GM15510 (cell line): ENCODE data around the gene PAXX.

Source experiments
- POLR2A ChIP-seq: IDR thresholded peaks from 3 replicates; pipeline ENCODE4 v1.6.1; 2011; ENCODE audit warnings: borderline replicate concordance; ENCODE audit not compliant: insufficient read length; ENCODE audit errors: extremely low read depth

PAXX gene

DNA sequence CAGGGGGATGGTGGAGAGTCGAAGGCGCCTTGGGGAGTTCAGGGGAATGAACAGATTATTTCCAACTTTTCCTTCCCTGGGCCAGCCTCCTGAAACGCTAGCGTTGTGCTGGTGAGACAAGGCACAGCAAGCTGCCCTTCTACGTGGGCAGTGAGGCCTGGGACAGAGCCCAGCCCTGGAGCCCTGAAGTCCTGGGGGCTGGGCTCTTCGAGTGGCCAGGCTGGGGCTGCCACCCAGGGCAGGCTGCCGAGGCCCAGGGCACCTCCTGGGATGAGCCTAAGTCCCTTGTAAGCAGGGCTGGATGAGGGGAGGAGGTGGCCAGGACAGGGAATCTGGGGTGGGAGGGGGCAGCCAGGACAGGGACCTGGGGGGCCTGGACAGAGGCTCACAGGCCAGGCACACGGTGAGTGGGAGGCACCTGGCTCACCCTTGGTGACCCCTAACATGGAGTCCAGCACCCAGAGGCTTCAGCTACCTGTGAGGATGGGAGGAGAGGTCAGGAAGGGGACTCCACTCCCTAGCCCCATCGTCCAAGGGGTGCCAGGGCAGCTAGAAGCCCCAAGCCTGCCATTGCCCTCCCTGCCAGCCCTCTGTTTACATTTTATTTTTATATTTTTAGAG lies 41.5 kb upstream of the PAXX start:
- no peak for TF ChIP-seq POLR2A

GRCh38 chr9:136951541-136952320 lies 40.5 kb upstream of the PAXX start, which contains the start of gene LCN12:
Gene LCN12, plus strand, starts transcription at chr9:136952273. Its CDS starts 55 bp downstream, at chr9:136952328.
- no peak for TF ChIP-seq POLR2A

GRCh38 chr9:136952321-136952850 lies 39.8 kb upstream of the PAXX start:
- no peak for TF ChIP-seq POLR2A

DNA sequence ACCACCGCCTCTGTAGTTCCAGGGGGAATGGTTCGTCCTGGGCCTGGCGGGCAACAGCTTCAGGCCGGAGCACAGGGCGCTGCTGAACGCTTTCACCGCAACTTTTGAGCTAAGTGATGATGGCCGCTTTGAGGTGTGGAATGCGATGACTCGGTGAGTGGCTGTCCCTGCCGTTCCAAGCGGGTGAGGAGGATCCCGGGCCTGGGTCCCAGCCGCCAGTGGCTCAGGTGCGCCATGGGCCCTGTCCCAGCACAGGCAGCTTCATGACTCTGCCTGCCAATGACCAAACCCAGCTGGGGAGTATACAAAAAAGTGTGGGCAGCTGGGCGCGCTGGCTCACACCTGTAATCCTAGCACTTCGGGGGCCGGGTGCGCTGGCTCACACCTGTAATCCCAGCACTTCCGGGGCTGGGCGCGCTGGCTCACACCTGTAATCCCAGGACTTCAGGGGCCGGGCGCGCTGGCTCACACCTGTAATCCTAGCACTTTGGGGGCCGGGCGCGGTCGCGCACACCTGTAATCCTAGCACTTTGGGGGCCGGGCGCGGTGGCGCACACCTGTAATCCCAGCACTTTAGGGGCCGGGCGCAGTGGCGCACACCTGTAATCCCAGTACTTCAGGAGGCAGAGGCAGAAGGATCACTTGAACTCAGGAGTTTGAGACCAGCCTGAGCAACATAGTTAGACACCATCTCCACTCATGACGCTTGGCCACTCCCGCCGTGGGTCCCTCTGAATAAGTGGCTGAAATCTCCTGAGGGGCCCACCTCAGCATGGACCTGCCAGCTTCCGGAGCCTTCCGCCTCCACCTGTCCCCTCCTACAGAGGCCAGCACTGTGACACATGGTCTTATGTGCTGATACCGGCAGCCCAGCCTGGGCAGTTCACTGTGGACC lies 39.1 kb upstream of the PAXX start:
- TF ChIP-seq POLR2A: no peak

DNA sequence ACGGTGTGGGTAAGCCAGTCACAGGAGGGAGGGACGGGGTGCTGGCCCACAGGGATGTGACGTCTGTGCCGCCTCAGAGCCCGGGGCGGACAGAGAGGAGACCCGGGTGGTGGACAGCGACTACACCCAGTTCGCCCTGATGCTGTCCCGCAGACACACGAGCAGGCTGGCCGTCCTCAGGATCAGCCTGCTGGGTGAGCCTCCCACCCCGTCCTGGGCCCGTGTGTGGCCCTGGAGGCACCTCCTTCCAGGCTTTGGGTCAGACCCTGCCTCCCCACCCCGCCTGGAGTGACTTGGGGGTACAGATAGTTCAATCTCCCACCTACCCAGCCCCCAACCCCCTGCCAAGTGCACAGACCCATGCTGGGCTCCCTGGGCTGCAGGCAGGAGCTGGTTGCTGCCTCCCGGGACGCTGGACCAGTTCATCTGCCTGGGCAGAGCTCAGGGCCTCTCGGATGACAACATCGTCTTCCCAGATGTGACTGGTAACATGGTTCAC lies 38.4 kb upstream of the PAXX start:
- TF ChIP-seq POLR2A: no peak

DNA sequence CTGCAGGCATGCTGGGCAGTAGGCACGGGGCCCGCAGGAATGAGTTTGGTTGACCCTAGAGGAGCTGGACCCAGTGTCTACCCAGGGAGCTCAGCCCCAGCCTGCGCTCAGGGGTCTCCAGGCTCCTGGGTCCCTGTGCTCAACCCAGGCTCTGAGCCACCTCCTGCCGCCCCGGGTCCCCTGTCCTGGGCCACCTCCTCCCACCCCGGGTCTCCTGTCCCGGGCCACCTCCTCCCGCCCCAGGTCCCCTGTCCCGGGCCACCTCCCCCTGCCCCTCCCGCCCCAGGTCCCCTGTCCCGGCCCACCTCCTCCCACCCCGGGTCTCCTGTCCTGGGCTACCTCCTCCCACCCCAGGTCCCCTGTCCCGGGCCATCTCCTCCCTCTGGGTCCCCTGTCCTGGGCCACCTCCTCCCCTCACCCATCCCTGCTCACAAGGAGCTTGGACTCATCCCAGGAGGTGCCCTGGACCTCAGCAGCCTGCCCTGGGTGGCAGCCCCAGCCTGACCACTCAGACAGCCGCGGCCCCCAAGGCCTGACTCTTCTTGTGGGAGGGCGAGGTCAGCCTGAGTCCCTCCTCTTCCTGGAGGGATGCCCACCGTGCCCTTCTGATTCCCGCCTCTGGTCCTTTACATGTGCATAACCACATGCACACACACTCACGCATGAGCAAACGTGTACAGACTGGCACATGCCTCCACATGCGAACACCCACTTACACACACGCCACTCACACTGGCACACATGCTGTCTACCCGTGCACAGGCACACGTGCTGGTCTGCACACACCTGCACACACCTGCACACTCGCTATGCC lies 37.7 kb upstream of the PAXX start:
- no peak for TF ChIP-seq POLR2A

DNA sequence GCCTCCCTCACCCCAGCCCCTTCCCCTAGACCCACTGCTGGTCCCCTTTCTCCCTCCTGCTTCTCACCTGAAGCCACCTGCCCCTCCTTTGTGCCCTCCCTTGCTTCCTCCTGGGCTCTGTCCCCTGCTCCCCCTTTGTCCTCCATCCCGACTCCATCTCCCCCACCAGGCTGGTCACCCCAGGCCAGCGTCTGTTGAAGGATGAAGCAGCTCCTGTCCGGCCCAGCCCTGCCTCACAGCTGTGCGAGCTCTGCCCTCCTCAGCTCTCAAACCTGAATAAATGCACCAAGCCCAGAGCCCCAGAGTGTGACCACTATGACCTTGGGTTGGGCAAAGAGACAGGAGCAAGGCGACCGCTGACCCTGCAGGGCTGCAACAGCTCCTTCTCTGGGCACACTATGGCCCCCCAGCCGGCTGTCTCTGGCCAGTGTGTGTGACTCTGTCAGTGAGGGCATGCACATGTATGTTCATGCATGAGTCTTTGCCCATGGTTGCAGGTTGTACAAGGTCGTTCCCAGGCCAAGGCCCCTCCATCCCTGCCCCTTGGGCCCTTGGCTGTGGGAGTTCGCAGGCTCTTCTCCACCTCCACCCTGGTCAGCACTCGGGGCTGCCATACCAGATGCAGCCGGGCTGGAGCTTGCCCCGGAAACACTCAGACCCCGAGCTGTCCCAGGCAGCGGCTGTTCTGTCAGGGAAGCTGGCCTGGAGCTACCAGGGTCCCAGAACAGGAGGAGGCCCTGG lies 36.9 kb upstream of the PAXX start:
- no peak for TF ChIP-seq POLR2A

GRCh38 chr9:136955943-136956335 lies 36.3 kb upstream of the PAXX start:
- TF ChIP-seq POLR2A: no peak

GRCh38 chr9:136956604-136957003 lies 35.6 kb upstream of the PAXX start:
- TF ChIP-seq POLR2A: no peak

DNA sequence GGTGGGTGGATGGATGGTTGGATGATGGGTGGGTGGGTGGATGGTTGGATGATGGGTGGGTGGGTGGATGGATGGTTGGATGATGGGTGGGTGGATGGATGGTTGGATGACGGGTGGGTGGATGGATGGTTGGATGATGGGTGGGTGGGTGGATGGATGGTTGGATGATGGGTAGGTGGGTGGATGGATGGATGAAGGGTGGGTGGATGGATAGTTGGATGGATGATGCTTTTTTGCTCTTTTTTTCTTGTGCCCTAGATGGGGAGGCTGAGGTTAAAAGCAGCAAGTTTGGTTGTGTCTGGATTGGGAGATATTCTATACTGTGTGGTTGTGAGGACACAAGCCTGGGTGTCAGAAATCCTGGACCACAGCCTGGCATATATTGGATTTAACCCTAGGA lies 34.8 kb upstream of the PAXX start:
- TF ChIP-seq POLR2A: no peak

- TF ChIP-seq POLR2A: no peak
These were observed 34.3 kb upstream of the PAXX start for GRCh38 chr9:136957901-136958300.

GRCh38 chr9:136958473-136958872 lies 33.7 kb upstream of the PAXX start:
- TF ChIP-seq POLR2A: no peak
